NCI-H2107 treated with DMSO at 0.1 percent for 48 hours (cell line): ENCODE measurements around the gene TSC2.
"Not testable (repeated sequence)": the region's sequence is repeated elsewhere in the genome, so short reads cannot be mapped to it uniquely, and the experiment has no call there.

Experiments
- DNase-seq: peaks from one replicate; lab custom pipeline; 2025; ENCODE audit not compliant: unreplicated experiment; lab: John Stamatoyannopoulos, UW

TSC2 gene

GRCh38 chr16:2084895-2085625 lies 37.3 kb downstream of the TSC2 start:
- no peak for DNase-seq

DNA sequence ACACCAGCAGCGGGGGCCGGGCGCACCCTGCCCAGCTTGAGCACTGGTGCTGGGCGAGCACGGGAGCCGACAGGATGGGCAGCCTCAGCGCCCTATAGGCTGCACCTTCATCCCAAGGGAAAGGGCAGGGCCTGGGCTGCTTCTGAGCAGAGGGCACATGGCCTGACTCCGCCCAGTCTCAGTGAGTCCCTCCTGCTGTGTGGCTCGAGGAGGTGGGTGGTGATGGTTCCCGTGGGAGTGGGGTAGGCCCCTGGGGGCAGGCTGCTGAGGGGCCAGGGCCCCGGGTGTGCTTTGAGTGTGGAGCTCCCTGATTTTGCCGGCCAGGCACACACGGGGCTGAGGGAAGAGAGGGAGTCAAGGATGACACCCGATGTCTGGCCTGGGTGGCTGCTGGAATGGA lies 37.9 kb downstream of the TSC2 start:
- DNase-seq: no peak

DNA sequence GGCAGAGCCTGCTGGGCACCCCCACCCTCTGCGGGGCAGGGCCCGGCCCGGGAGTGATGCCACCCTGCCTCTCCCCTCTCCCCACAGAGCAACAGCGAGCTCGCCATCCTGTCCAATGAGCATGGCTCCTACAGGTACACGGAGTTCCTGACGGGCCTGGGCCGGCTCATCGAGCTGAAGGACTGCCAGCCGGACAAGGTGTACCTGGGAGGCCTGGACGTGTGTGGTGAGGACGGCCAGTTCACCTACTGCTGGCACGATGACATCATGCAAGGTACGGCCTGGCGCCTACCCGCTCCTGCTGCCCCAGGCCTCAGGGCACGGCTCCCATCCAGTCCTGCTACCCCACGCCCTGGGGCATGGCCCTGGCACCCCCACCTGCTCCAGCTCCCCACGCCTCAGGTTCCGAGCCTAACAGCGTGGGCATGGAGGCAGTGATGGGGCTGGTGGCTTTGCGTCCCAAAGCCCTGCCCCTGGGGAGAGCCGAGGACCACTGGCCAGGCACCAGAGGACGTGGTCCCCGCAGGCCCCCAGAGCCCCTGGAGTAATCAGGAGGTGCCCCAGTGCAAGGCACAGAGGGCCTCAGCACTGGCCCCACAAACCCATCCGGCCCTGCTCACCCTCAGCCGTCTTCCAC lies 38.4 kb downstream of the TSC2 start:
- no peak for DNase-seq

DNA sequence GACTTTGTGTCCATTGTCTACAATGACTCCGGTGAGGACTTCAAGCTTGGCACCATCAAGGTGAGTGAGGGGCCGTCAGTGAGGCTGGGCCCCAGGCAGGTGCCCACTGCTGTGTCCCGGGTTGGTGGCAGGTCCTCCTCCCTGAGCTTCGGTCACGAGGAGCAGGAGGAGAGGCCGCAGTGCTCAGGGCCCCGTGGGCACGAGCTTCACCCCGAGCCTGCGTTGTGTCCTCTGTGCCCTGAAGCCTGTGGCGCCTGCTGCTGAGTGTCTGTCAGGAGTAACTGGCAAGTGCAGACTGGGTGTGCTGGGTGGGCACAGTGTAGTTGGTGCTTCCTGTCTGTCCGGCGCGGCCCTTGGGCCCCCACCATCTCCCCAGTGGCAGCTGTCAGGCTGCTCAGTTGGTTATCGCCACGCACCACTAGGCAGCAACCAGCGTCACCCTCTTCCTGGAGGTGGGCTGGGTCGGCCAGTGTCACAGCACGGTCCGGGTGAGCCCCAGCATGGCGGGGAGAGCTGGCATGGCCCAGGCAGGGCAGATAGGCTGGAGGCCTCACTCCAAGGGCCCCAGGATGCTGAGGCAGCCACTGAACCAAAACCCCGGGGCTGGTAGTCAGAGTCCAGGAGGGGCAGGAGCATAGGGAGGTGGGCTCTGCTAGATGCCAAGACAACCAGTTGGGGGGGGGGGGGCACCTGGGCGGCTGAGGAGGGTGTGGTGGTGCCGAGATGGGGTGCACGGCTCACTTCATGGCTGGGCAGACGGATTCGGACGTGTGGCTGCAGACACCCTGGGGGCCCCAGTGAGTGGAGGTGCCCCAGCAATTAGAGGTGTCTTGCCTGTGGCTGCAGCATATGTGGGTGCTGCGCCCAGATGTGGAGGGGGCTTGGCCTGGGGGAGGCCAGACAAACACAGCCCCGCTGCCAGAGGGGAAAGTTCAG lies 39.3 kb downstream of the TSC2 start:
- DNase-seq: no peak

GRCh38 chr16:2087748-2088631 lies 40.2 kb downstream of the TSC2 start:
- no peak for DNase-seq

DNA sequence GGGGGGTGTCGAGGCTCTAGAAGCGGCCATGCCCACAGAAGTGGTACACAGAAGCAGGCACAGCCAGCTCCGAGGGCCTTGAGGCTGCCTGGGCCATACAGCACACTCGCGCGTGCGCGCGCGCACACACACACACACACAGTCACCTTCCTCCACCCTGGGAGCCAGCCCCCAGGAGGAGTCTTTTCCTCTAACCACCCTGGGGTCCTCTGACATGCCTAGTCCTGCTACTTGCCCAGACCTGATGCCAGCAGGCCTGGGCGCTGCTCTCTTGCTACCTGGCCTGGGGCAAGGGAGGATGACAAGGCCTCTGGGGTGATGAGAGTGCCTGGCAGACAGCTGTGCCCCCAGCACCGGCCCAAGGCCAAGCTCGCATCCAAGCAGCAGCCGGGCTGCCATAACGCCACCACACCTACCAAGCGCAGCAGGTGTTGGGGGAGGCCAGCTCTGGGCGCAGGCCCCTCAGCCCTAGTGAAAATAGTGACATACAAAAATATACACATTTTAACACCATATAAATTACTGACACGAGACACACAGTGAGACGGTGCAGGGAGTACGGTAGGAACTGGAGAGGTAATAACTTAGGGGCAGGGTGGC lies 41.1 kb downstream of the TSC2 start:
- DNase-seq: no peak

DNA sequence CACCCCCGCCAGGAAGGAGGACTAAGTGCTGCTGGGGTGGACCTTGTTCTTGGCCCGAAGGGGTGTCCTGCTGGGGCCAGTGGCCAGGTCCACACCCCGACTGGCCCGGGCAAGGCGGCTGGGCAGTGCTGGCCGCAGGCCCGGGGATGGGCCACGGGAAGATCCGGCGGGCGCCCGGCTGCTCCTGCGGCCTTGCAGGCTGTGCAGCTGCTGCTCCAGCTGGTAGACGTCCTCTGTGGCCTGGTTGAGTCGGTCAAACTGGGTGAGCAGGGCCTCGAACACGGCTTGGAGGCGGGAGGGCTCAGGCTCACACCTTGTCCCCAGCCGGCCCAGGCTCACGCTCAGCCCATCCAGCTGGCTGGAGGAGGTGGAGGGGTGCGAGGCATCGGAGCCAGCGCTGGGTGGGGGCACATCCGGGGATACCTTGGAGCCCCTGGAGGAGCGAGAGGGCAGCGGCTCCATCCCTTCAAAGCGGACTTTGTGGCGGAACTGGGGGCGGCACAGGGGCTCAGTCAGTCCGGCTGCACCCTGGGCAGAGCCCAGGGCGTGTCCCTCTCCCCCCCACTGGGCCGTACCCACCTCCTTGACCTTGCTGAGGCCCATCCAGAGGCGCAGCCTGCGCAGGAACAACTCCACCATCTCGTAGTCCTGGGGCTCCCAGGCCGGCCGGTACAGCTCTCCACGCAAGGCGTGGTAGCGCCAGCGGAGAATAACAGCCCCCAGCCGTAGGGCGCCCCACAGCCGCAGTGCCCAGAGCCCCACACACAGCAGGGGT lies 42.1 kb downstream of the TSC2 start:
- DNase-seq: no peak

GRCh38 chr16:2090481-2090776 lies 42.6 kb downstream of the TSC2 start:
- DNase-seq: no peak

GRCh38 chr16:2090777-2091546 lies 43.2 kb downstream of the TSC2 start:
- no peak for DNase-seq

GRCh38 chr16:2091547-2092255 lies 43.9 kb downstream of the TSC2 start:
- DNase-seq: no peak

GRCh38 chr16:2092256-2092620 lies 44.5 kb downstream of the TSC2 start:
- no peak for DNase-seq

DNA sequence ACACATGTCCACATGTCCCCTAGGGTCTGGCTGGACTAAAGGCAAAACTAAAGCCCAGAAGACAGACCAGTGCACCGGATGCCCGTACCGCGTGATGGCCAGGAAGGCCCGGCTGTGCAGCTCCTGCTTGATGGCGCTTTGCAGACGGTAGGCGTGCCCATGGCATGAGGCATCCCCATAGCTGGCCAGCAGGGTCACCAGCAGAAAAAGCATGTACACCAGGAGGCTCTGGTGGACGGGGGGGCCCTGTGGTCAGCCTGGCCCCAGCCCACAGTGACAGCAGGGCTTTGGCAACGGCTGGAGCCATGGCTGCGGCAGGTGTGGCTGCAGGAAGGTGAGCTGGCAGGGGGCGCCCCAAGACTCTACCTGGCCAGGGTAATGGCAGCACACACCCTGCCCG lies 45.1 kb downstream of the TSC2 start:
- no peak for DNase-seq

- no peak for DNase-seq
Observed at GRCh38 chr16:2093793-2094192, 46.0 kb downstream of the TSC2 start.

DNA sequence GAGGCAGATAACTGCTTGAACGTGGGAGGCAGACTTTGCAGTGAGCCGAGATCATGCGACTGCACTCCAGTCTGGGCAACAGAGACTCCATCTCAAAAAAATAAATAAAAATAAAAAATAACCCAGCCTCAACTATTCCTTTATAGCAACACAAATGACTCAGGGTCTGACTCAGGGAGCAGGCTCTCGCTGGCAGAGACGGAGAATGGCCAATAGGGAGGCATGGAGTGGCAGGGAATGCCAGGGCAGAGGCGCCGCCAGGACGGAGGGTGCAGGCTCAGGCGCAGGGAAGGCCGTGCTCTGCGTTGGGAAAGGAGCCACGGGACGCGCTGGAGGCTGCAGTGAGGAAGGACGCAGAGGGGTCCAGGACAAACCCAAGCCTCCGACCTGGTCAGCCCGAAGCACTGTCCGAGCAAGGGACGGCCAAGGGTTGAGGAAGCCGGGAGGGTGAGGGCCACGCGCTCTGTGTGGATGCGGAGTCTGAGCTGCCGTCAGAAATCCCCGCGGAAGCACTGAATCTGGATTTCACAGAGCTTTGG lies 47.6 kb downstream of the TSC2 start:
- DNase-seq: no peak

DNA sequence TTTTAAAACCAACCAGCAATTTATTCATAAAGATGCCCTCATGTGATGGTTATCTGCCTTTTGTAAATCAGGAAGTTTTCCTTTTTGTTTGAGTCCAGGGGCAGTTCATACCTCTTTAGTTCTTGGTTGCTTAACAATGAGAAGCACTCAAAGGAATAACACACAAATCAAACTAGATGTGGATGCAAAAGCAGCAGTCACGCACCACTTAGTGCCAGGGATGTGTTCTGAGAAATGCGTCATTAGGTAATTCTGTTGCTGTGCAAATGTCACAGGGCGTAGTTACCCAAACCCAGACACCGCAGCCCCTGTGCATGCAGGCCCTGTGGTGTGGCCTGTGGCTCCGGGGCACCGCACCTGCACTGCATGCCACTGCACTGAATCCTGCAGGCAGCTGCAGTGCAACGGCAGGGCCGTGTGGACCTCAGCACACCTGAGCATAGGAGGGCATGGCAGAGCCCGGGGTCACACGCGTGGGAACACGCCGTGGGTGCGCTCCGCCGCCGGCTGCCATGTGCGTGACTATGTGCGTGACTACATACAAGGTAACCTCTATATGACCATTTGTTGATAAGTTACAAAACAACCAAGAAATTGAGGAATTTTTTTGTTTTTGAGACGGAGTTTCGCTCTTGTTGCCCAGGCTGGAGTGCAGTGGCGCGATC lies 48.3 kb downstream of the TSC2 start:
- DNase-seq: no peak

- DNase-seq: no peak
Observed at GRCh38 chr16:2096853-2097595, 49.2 kb downstream of the TSC2 start.

- not testable (repeated sequence) for DNase-seq
Observed at GRCh38 chr16:2097689-2098088, 49.9 kb downstream of the TSC2 start.
